HEK293 (cell line): ENCODE results near the gene KCNQ1.

ENCODE experiments used
- GLI4 ChIP-seq: fragments of 450-650 bp; formaldehyde crosslinking; IDR thresholded peaks from 2 replicates; pipeline ENCODE4 v1.5.1; 2016; ENCODE audit warnings: missing biosample characterization, missing genetic modification characterization
- MYNN ChIP-seq: fragments of 450-650 bp; formaldehyde crosslinking; IDR thresholded peaks from 2 replicates; pipeline ENCODE4 v1.5.1; 2016; ENCODE audit warnings: missing biosample characterization, missing genetic modification characterization, borderline replicate concordance
- SCRT2 ChIP-seq: fragments of 450-650 bp; formaldehyde crosslinking; IDR thresholded peaks from 2 replicates; pipeline ENCODE4 v1.5.1; 2016; ENCODE audit warnings: missing biosample characterization, missing genetic modification characterization
- SETDB1 ChIP-seq: IDR thresholded peaks from one replicate; pipeline ENCODE4 v1.6.1; 2017; ENCODE audit warnings: mild to moderate bottlenecking, low read length, moderate library complexity, mixed read lengths; ENCODE audit not compliant: insufficient read length
- ZNF155 ChIP-seq: fragments of 450-650 bp; formaldehyde crosslinking; IDR thresholded peaks from 2 replicates; pipeline ENCODE4 v1.5.1; 2016; ENCODE audit warnings: missing biosample characterization, missing genetic modification characterization
- ZNF274 ChIP-seq, 2 experiments: fragments of 200-500 bp in 1 of 2; fragments of 450-650 bp in 1 of 2; sonication (Bioruptor generic) in 1 of 2; formaldehyde crosslinking in 1 of 2; IDR thresholded peaks; 2 replicates each; pipeline versions ENCODE4 v1.5.1 to v1.6.1; 2014 to 2016; ENCODE audit warnings: borderline replicate concordance in 1 of 2, inconsistent platforms in 1 of 2, low read length in 1 of 2, missing biosample characterization in 1 of 2, missing genetic modification characterization in 1 of 2
- ZNF311 ChIP-seq: fragments of 450-650 bp; formaldehyde crosslinking; IDR thresholded peaks from 2 replicates; pipeline ENCODE4 v1.5.1; 2017; ENCODE audit warnings: missing biosample characterization, missing genetic modification characterization, borderline replicate concordance
- ZNF37A ChIP-seq: fragments of 450-650 bp; IDR thresholded peaks from 2 replicates; pipeline ENCODE4 v1.5.1; 2018; ENCODE audit warnings: missing biosample characterization, missing genetic modification characterization
- TF ChIP-seq, protein P1 (sequence below): fragments of 450-650 bp; IDR thresholded peaks from 2 replicates; pipeline ENCODE4 v1.5.1; 2018; ENCODE audit warnings: missing biosample characterization, missing genetic modification characterization
- TF ChIP-seq, protein P2 (sequence below): fragments of 450-650 bp; formaldehyde crosslinking; IDR thresholded peaks from 2 replicates; pipeline ENCODE4 v1.5.1; 2016; ENCODE audit warnings: missing biosample characterization, missing genetic modification characterization

DNA sequence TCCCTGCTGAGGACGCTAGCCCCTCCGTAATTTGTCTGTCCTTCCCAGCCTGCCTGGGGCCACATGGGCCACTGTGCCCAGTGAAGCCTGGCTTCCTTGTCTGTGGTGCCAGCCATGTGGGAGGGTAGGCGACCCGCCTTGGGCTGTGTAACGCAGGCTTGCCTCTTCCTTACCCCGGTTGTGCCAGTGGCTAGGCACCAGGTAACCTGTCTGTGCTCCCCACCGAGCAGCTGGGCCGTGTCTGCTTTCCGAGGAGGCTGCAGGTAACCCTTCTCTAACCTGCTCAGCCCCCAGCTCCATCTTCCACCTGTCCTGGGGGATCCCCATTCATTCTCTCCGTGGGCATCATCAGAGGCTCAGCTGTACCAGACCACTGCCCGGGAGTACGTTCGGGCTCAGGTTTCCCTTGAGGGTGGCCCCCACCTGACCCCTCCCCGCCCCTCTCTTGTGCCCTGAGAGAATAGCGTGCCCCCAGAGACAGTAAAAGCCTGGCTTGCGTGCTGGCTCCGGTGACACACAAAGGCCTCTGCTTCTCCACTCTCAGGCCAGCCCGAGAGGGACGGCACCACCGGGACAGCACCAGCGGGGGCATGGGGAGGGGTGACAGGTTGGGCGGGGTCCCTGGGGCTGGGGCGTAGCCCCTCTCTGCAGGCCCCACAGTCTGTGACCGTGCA is 361.7 kb downstream of the KCNQ1 start:
- TF ChIP-seq, protein P1, sequence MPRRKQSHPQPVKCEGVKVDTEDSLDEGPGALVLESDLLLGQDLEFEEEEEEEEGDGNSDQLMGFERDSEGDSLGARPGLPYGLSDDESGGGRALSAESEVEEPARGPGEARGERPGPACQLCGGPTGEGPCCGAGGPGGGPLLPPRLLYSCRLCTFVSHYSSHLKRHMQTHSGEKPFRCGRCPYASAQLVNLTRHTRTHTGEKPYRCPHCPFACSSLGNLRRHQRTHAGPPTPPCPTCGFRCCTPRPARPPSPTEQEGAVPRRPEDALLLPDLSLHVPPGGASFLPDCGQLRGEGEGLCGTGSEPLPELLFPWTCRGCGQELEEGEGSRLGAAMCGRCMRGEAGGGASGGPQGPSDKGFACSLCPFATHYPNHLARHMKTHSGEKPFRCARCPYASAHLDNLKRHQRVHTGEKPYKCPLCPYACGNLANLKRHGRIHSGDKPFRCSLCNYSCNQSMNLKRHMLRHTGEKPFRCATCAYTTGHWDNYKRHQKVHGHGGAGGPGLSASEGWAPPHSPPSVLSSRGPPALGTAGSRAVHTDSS (tag by site-specific recombination): no peak
- TF ChIP-seq GLI4 (tag by site-specific recombination) (no peak), ZNF274 (IDR thresholded peaks at IDR 0.05; ENCODE audit: low read length) (no peak), ZNF274 (tag by site-specific recombination; IDR thresholded peaks at IDR 0.05; ENCODE audit: borderline replicate concordance) (no peak), SETDB1 (no peak), ZNF37A (no peak), ZNF311 (tag by site-specific recombination) (no peak), ZNF155 (no peak), MYNN (tag by site-specific recombination) (no peak), SCRT2 (tag by site-specific recombination) (no peak)
- TF ChIP-seq, protein P2, sequence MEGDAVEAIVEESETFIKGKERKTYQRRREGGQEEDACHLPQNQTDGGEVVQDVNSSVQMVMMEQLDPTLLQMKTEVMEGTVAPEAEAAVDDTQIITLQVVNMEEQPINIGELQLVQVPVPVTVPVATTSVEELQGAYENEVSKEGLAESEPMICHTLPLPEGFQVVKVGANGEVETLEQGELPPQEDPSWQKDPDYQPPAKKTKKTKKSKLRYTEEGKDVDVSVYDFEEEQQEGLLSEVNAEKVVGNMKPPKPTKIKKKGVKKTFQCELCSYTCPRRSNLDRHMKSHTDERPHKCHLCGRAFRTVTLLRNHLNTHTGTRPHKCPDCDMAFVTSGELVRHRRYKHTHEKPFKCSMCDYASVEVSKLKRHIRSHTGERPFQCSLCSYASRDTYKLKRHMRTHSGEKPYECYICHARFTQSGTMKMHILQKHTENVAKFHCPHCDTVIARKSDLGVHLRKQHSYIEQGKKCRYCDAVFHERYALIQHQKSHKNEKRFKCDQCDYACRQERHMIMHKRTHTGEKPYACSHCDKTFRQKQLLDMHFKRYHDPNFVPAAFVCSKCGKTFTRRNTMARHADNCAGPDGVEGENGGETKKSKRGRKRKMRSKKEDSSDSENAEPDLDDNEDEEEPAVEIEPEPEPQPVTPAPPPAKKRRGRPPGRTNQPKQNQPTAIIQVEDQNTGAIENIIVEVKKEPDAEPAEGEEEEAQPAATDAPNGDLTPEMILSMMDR (tag by site-specific recombination): no peak
